ENCODE results near the gene PFKFB4. TPM values are rescaled to one million over a fixed set of nuclear protein-coding genes. Genes with fewer than 3 reads are reported as not detected.

Gene PFKFB4
- total RNA-seq, 3 donors from 2014 or later, result 0.65 to 0.92 (median 0.78) TPM

- Mint-ChIP-seq H3K27me3 (ENCODE audit: low read depth) (peaks cover 48% of the 10 kb centered on the region), H3K9me3 (no peaks in the 10 kb centered on the region), H3K4me1 (ENCODE audit: low read depth) (peaks cover 6% of the 10 kb centered on the region), H3K36me3 (ENCODE audit: insufficient read depth) (no peaks in the 10 kb centered on the region), H3K4me3 (no peak overlapping the region)
- ATAC-seq, result no peak
- no peak for DNase-seq
These were observed 36.7 kb upstream of the PFKFB4 start for GRCh38 chr3:48593337-48593736.

- DNase-seq, result no peak
- Mint-ChIP-seq H3K4me1 (ENCODE audit: low read depth) (peaks cover 6% of the 10 kb centered on the region), H3K9me3 (no peaks in the 10 kb centered on the region), H3K4me3 (no peak overlapping the region), H3K36me3 (ENCODE audit: insufficient read depth) (no peaks in the 10 kb centered on the region), H3K27me3 (ENCODE audit: low read depth) (peaks cover 53% of the 10 kb centered on the region)
- ATAC-seq, result no peak
These were observed 36.0 kb upstream of the PFKFB4 start for GRCh38 chr3:48592519-48593087.

- H3K4me1 Mint-ChIP-seq (ENCODE audit: low read depth), result peaks cover 6% of the 10 kb centered on the region
- H3K27me3 Mint-ChIP-seq (ENCODE audit: low read depth), result peaks cover 53% of the 10 kb centered on the region
- no peaks in the 10 kb centered on the region for H3K36me3 Mint-ChIP-seq (ENCODE audit: insufficient read depth)
- no peak overlapping the region for H3K4me3 Mint-ChIP-seq
- ATAC-seq (no peak), DNase-seq (no peak)
- H3K9me3 Mint-ChIP-seq, result no peaks in the 10 kb centered on the region
These were observed 35.4 kb upstream of the PFKFB4 start for GRCh38 chr3:48591886-48592518.

GRCh38 chr3:48591436-48591835 is 34.8 kb upstream of the PFKFB4 start:
- ATAC-seq (no peak), DNase-seq (no peak)
- H3K36me3 Mint-ChIP-seq (ENCODE audit: insufficient read depth), result no peaks in the 10 kb centered on the region
- H3K9me3 Mint-ChIP-seq, result no peaks in the 10 kb centered on the region
- peaks cover 6% of the 10 kb centered on the region for H3K4me1 Mint-ChIP-seq (ENCODE audit: low read depth)
- no peak overlapping the region for H3K4me3 Mint-ChIP-seq
- H3K27me3 Mint-ChIP-seq (ENCODE audit: low read depth), result peaks cover 53% of the 10 kb centered on the region

- ATAC-seq, result no peak
- Mint-ChIP-seq H3K36me3 (ENCODE audit: insufficient read depth) (no peaks in the 10 kb centered on the region), H3K9me3 (no peaks in the 10 kb centered on the region), H3K4me1 (ENCODE audit: low read depth) (no peaks in the 10 kb centered on the region), H3K4me3 (no peak overlapping the region), H3K27me3 (ENCODE audit: low read depth) (peaks cover 32% of the 10 kb centered on the region)
- DNase-seq, result no peak
These were observed 31.6 kb upstream of the PFKFB4 start for GRCh38 chr3:48588230-48588629.

- Mint-ChIP-seq H3K27me3 (ENCODE audit: low read depth) (peaks cover 28% of the 10 kb centered on the region), H3K36me3 (ENCODE audit: insufficient read depth) (no peaks in the 10 kb centered on the region)
- ATAC-seq, result no peak
These were observed 31.1 kb upstream of the PFKFB4 start for GRCh38 chr3:48587686-48588085.

GRCh38 chr3:48585411-48585810 is 28.8 kb upstream of the PFKFB4 start:
- no peak for ATAC-seq
- DNase-seq, result no peak
- peaks cover 17% of the 10 kb centered on the region for H3K27me3 Mint-ChIP-seq (ENCODE audit: low read depth)
- no peak overlapping the region for H3K4me3 Mint-ChIP-seq
- H3K4me1 Mint-ChIP-seq (ENCODE audit: low read depth), result no peaks in the 10 kb centered on the region
- no peaks in the 10 kb centered on the region for H3K9me3 Mint-ChIP-seq
- no peaks in the 10 kb centered on the region for H3K36me3 Mint-ChIP-seq (ENCODE audit: insufficient read depth)

More at GRCh38 chr3:48587686-48588085, 31.1 kb upstream of the PFKFB4 start:
- H3K4me3 Mint-ChIP-seq, result no peak overlapping the region
- no peak for DNase-seq
- H3K4me1 Mint-ChIP-seq (ENCODE audit: low read depth), result no peaks in the 10 kb centered on the region
- H3K9me3 Mint-ChIP-seq, result no peaks in the 10 kb centered on the region

GRCh38 chr3:48584836-48585235 is 28.2 kb upstream of the PFKFB4 start:
- DNase-seq, result no peak
- Mint-ChIP-seq H3K36me3 (ENCODE audit: insufficient read depth) (no peaks in the 10 kb centered on the region), H3K4me1 (ENCODE audit: low read depth) (no peaks in the 10 kb centered on the region), H3K9me3 (no peaks in the 10 kb centered on the region), H3K4me3 (no peak overlapping the region), H3K27me3 (ENCODE audit: low read depth) (peaks cover 16% of the 10 kb centered on the region)
- no peak for ATAC-seq

GRCh38 chr3:48581621-48582481 is 25.2 kb upstream of the PFKFB4 start:
- Mint-ChIP-seq H3K9me3 (no peaks in the 10 kb centered on the region), H3K4me1 (ENCODE audit: low read depth) (no peaks in the 10 kb centered on the region), H3K36me3 (ENCODE audit: insufficient read depth) (no peaks in the 10 kb centered on the region), H3K4me3 (no peak overlapping the region), H3K27me3 (ENCODE audit: low read depth) (no peaks in the 10 kb centered on the region)
- no peak for ATAC-seq
- no peak for DNase-seq

- Mint-ChIP-seq H3K9me3 (no peaks in the 10 kb centered on the region), H3K36me3 (ENCODE audit: insufficient read depth) (no peaks in the 10 kb centered on the region), H3K4me3 (no peak overlapping the region), H3K4me1 (ENCODE audit: low read depth) (no peaks in the 10 kb centered on the region), H3K27me3 (ENCODE audit: low read depth) (no peaks in the 10 kb centered on the region)
- no peak for DNase-seq
- ATAC-seq, result no peak
These were observed 20.0 kb upstream of the PFKFB4 start for GRCh38 chr3:48576647-48577046.

GRCh38 chr3:48575366-48575765 is 18.8 kb upstream of the PFKFB4 start:
- no peak overlapping the region for H3K4me3 Mint-ChIP-seq
- H3K4me1 Mint-ChIP-seq (ENCODE audit: low read depth), result no peaks in the 10 kb centered on the region
- ATAC-seq, result no peak
- no peaks in the 10 kb centered on the region for H3K27me3 Mint-ChIP-seq (ENCODE audit: low read depth)
- H3K36me3 Mint-ChIP-seq (ENCODE audit: insufficient read depth), result no peaks in the 10 kb centered on the region
- no peaks in the 10 kb centered on the region for H3K9me3 Mint-ChIP-seq
- no peak for DNase-seq

- H3K27me3 Mint-ChIP-seq (ENCODE audit: low read depth), result no peaks in the 10 kb centered on the region
- ATAC-seq (no peak), DNase-seq (no peak)
- H3K4me3 Mint-ChIP-seq, result no peak overlapping the region
- no peaks in the 10 kb centered on the region for H3K36me3 Mint-ChIP-seq (ENCODE audit: insufficient read depth)
- no peaks in the 10 kb centered on the region for H3K4me1 Mint-ChIP-seq (ENCODE audit: low read depth)
- H3K9me3 Mint-ChIP-seq, result no peaks in the 10 kb centered on the region
These were observed 17.5 kb upstream of the PFKFB4 start for GRCh38 chr3:48573973-48574585.

GRCh38 chr3:48572517-48572916 is 15.9 kb upstream of the PFKFB4 start:
- no peaks in the 10 kb centered on the region for H3K36me3 Mint-ChIP-seq (ENCODE audit: insufficient read depth)
- no peak for ATAC-seq
- no peak for DNase-seq
- no peaks in the 10 kb centered on the region for H3K4me1 Mint-ChIP-seq (ENCODE audit: low read depth)
- no peak overlapping the region for H3K4me3 Mint-ChIP-seq
- no peaks in the 10 kb centered on the region for H3K27me3 Mint-ChIP-seq (ENCODE audit: low read depth)
- no peaks in the 10 kb centered on the region for H3K9me3 Mint-ChIP-seq

- H3K4me1 Mint-ChIP-seq (ENCODE audit: low read depth), result no peaks in the 10 kb centered on the region
- no peaks in the 10 kb centered on the region for H3K27me3 Mint-ChIP-seq (ENCODE audit: low read depth)
- no peak for ATAC-seq
- H3K4me3 Mint-ChIP-seq, result no peak overlapping the region
- no peaks in the 10 kb centered on the region for H3K36me3 Mint-ChIP-seq (ENCODE audit: insufficient read depth)
- DNase-seq, result no peak
- H3K9me3 Mint-ChIP-seq, result no peaks in the 10 kb centered on the region
These were observed 15.3 kb upstream of the PFKFB4 start for GRCh38 chr3:48571938-48572337.

All from activated T-cell treated with anti-CD3 and anti-CD28 coated beads, Interleukin-2, amount 50 U/mL, for 4 hours (primary cell).